Sigmoid colon (tissue), 7 donors: Measurements from ENCODE around the gene IYD. TPM values are rescaled to one million over a fixed set of nuclear protein-coding genes. Genes with fewer than 3 reads are reported as not detected.
"Not testable (repeated sequence)": the region's sequence is repeated elsewhere in the genome, so short reads cannot be mapped to it uniquely, and the experiment has no call there.

Experiments used
- DNase-seq: peaks from one replicate; pipeline ENCODE4 v3.0.0-alpha.2; 2019
- H3K27ac ChIP-seq, 4 donors: fragments of 200-600 bp; sonication (generic); one replicate each; pipeline ENCODE4 v1.5.1; 2016 to 2019; ENCODE audit warnings: mild to moderate bottlenecking in 1 of 4
- H3K27me3 ChIP-seq, 3 donors: fragments of 200-600 bp; sonication (generic); one replicate each; pipeline ENCODE4 v1.5.1; 2019; ENCODE audit warnings: mild to moderate bottlenecking in 1 of 3
- H3K36me3 ChIP-seq, 4 donors: fragments of 200-600 bp; sonication (generic); one replicate each; pipeline ENCODE4 v1.5.1; 2016 to 2019
- H3K4me1 ChIP-seq, 4 donors: fragments of 200-600 bp; sonication (generic); one replicate each; pipeline ENCODE4 v1.5.1; 2017 to 2019
- H3K4me3 ChIP-seq, 4 donors: fragments of 200-600 bp; sonication (generic); one replicate each; pipeline ENCODE4 v1.5.1; 2017 to 2019; ENCODE audit warnings: mild to moderate bottlenecking in 2 of 4, moderate library complexity in 1 of 4
- H3K9me3 ChIP-seq, 4 donors: fragments of 200-600 bp in 3 of 4; sonication (generic) in 3 of 4; one replicate each; pipeline versions ENCODE4 v1.5.1 to v1.6.1; 2013 to 2019
- CTCF ChIP-seq, 4 experiments: fragments of 450-650 bp in 3 of 4; fragments of 200-600 bp in 1 of 4; IDR thresholded peaks; one replicate each; pipeline ENCODE4 v1.5.1; 2016 to 2019; ENCODE audit warnings: antibody characterized with exemption in 4 of 4, mild to moderate bottlenecking in 3 of 4, moderate library complexity in 2 of 4
- EP300 ChIP-seq, 4 donors: sonication (generic); formaldehyde crosslinking; IDR thresholded peaks; one replicate each; pipeline ENCODE4 v1.6.1; 2017; ENCODE audit warnings: antibody characterized with exemption in 4 of 4
- POLR2A ChIP-seq, 2 donors: fragments of 450-650 bp; IDR thresholded peaks; one replicate each; pipeline ENCODE4 v1.6.1; 2016; ENCODE audit warnings: antibody characterized with exemption in 2 of 2, mild to moderate bottlenecking in 2 of 2, moderate library complexity in 2 of 2
- POLR2AphosphoS5 ChIP-seq, 4 donors: sonication (generic); formaldehyde crosslinking; IDR thresholded peaks; one replicate each; pipeline ENCODE4 v1.6.1; 2017; ENCODE audit warnings: antibody characterized with exemption in 4 of 4
- WGBS, 2 donors: extraction: QIAGEN DNeasy Blood & Tissue Kit; methylation state at CpG; one replicate each; pipeline ENCODE4 v1.1.7; 2013; 5-methylcytosine and 5-hydroxymethylcytosine counted together
- intact Hi-C: fragments of 100-400 bp; cut with DNase I; formaldehyde crosslinking; loops from one replicate; pipeline ENCODE4 v1.15.1; 2023
- polyA plus RNA-seq, 3 donors: library from polyadenylated mRNA; stranded (reverse); fragments of 200-250 nt; gene quantifications; one replicate each; pipeline ENCODE4 v1.2.3, GENCODE V29; 2013
- total RNA-seq, 4 donors: library from RNA; depleted of rRNA; stranded (reverse); fragments of >200 nt; gene quantifications; one replicate each; pipeline ENCODE4 v1.1.0, GENCODE V29; 2016
- donor health status: healthy with polysubstance abuse.
- donor health status: Bipolar disorder and iron deficiency.
- donor health status: healthy.

IYD gene
- total and polyA plus RNA-seq, 7 donors, result under 0.01 to 2.4 (median 2.3) TPM; not detected in 3

GRCh38 chr6:150445486-150445885 is 76.7 kb downstream of the IYD start:
- H3K4me1 ChIP-seq, result no peaks in the 10 kb centered on the region
- intact Hi-C loops, result no loop called here
- TF ChIP-seq CTCF (IDR thresholded peaks at IDR 0.05) (no peak), POLR2AphosphoS5 (IDR thresholded peaks at IDR 0.05) (no peak), POLR2A (IDR thresholded peaks at IDR 0.05) (no peak), EP300 (IDR thresholded peaks at IDR 0.05) (no peak)
- H3K9me3 ChIP-seq, result peaks cover 0 to under 1% (median 0%) of the 10 kb centered on the region in 4 donors
- no peak overlapping the region for H3K27ac ChIP-seq
- no peak for DNase-seq
- H3K36me3 ChIP-seq, result no peaks in the 10 kb centered on the region
- no peaks in the 10 kb centered on the region for H3K27me3 ChIP-seq
- WGBS, 2 donors, result 97 to 98% methylated on average over 2 of the region's 2 CpGs
- no peak overlapping the region for H3K4me3 ChIP-seq

DNA sequence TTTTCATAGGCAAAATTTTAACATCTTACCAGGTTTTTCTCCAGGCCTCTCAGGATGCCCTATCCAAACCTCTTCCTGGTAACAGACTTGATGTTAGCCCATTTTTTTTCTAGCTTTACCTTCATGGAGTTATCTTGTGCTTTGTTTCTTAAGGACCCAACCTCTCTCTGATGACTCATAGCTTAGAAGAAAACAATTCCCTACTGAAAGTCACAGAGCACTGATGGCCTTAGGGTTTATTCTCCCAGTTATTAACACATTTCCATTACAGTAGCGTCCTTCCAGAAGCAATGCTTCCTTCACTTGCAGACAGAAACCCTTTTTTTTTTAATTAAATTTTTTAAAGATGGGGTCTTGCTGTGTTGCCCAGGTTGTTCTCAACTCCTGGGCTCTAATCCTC is 79.4 kb downstream of the IYD start:
- DNase-seq, result no peak
- H3K27me3 ChIP-seq, result no peaks in the 10 kb centered on the region
- TF ChIP-seq POLR2AphosphoS5 (IDR thresholded peaks at IDR 0.05) (no peak), CTCF (IDR thresholded peaks at IDR 0.05) (no peak), EP300 (IDR thresholded peaks at IDR 0.05) (no peak), POLR2A (IDR thresholded peaks at IDR 0.05) (no peak)
- H3K9me3 ChIP-seq, result no peaks in the 10 kb centered on the region
- no peak overlapping the region for H3K4me3 ChIP-seq
- H3K4me1 ChIP-seq, result no peaks in the 10 kb centered on the region
- H3K36me3 ChIP-seq, result no peaks in the 10 kb centered on the region
- intact Hi-C loops, result no loop called here
- H3K27ac ChIP-seq, result no peak overlapping the region
- 79 to 90% methylated on average over 1 of the region's 1 CpG for WGBS, 2 donors

DNA sequence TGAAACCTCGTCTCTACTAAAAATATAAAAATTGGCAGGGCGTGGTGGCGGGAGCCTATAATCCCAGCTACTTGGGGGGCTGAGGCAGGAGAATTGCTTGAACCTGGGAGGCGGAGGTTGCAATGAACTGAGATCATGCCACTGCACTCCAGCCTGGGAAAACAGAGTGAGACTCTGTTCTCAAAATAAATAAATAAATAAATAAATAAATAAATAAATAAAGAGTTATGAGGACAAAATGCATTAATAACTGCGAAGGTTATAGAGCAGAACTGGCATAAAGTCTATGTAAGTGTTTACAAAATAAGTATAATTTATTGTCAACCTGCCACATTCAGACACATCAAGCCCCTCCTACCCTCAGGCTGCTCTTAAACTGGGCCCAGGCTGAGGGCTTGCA is 80.2 kb downstream of the IYD start:
- intact Hi-C loops, H3K36me3 ChIP-seq, DNase-seq, H3K27me3 ChIP-seq, H3K4me1 ChIP-seq, H3K4me3 ChIP-seq, H3K27ac ChIP-seq, H3K9me3 ChIP-seq: not testable (repeated sequence)
- WGBS, 2 donors, result 95 to 98% methylated on average over 5 of the region's 5 CpGs

DNA sequence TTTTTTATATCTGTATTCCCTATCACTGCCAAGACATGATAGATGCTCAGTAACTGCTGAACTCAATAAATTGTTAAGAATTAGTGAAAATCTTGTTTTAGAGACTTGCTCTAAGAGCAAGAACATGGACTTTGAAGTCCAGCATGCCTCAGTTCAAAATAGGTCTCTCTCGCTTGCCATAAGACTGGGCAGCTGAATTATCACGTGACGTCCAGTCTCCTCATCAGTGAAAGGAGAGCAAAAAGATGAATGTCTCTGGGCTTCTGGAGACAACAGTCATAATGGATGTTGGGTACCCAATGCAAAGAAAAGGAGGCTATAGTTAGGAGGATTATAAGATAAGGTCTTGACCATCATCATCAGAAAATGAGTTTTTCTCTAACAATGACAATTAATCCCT is 82.1 kb downstream of the IYD start:
- no peak for DNase-seq
- Histone ChIP-seq H3K4me3 (no peak overlapping the region), H3K36me3 (no peaks in the 10 kb centered on the region), H3K9me3 (no peaks in the 10 kb centered on the region), H3K27ac (no peak overlapping the region), H3K4me1 (no peaks in the 10 kb centered on the region), H3K27me3 (no peaks in the 10 kb centered on the region)
- 94 to 97% methylated on average over 3 of the region's 3 CpGs for WGBS, 2 donors
- TF ChIP-seq CTCF (IDR thresholded peaks at IDR 0.05), result no peak
- TF ChIP-seq POLR2A (IDR thresholded peaks at IDR 0.05), result no peak
- TF ChIP-seq EP300 (IDR thresholded peaks at IDR 0.05), result no peak
- TF ChIP-seq POLR2AphosphoS5 (IDR thresholded peaks at IDR 0.05), result no peak
- intact Hi-C loops, result no loop called here

DNA sequence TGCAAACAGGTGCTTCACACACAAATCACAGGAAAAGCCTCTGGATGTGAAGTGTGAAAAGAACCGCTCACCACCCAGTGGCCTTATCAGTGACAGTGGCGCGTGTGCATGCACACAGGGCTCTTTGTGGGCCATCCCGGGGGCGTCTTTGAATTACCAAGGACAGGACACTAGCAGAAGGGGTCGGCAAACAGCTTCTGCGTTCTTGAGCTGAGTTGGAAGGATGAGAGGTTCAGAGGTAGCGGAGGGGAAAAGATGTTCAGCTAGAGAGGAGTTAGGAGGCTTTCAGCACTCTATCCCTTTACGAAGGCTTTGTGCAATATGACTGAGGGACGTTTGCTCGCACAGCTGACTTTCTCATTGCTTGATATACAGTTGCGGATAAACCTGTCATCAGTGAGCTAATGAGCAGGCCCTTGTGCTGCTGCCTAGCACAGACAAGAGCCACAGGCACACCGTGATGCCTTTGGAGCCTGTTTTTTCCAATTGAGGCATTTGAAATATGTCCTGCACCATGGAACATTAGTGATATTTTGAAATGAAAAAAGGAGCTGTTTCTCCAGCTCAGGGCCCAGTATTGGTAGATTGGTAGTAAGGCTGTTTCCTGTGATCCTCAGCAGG is 83.1 kb downstream of the IYD start:
- TF ChIP-seq POLR2AphosphoS5 (IDR thresholded peaks at IDR 0.05) (no peak), EP300 (IDR thresholded peaks at IDR 0.05) (no peak), POLR2A (IDR thresholded peaks at IDR 0.05) (no peak), CTCF (IDR thresholded peaks at IDR 0.05) (no peak)
- H3K36me3 ChIP-seq, result no peaks in the 10 kb centered on the region
- no peak for DNase-seq
- intact Hi-C loops, result no loop called here
- no peaks in the 10 kb centered on the region for H3K9me3 ChIP-seq
- H3K4me3 ChIP-seq, result no peak overlapping the region
- peak overlapping the region in 3 of 4 donors; percentile 20 to 53 (median 22) for H3K27ac ChIP-seq
- WGBS, 2 donors, result 91 to 93% methylated on average over 13 of the region's 13 CpGs
- H3K4me1 ChIP-seq, result no peaks in the 10 kb centered on the region
- H3K27me3 ChIP-seq, result no peaks in the 10 kb centered on the region
